B cell (primary cell): ENCODE data around the gene CAV1. TPM values are rescaled to one million over a fixed set of nuclear protein-coding genes. Genes with fewer than 3 reads are reported as not detected.

Experiments used
- ATAC-seq: fragments of 200-7000 bp; cut with Tn5 transposase; one replicate; pipeline ENCODE4 v1.10.0; 2021; ENCODE audit warnings: low read depth, mild to moderate bottlenecking, moderate number of reproducible peaks, moderate library complexity
- CTCF ChIA-PET: fragments of 350-600 bp; sonication (Branson Sonifier 250); formaldehyde crosslinking; loops from one replicate; lab custom pipeline; 2021; ENCODE audit warnings: antibody characterized with exemption, inconsistent platforms; lab: Charles Lee
- POLR2A ChIA-PET: fragments of 350-600 bp; sonication (Branson Sonifier 250); formaldehyde crosslinking; loops from one replicate; lab custom pipeline; 2021; ENCODE audit warnings: antibody characterized with exemption; lab: Charles Lee
- DNase-seq: peaks from one replicate; pipeline ENCODE4 v3.0.0; 2013
- H2AFZ ChIP-seq: 2 replicates; pipeline ENCODE4 v1.6.1; 2012; ENCODE audit warnings: mild to moderate bottlenecking, low read depth, low read length; ENCODE audit not compliant: insufficient read depth, poor library complexity, severe bottlenecking
- H3K27ac ChIP-seq, 2 donors: 1 replicate in 1 of 2; 2 replicates in 1 of 2; pipeline ENCODE4 v1.5.1; 2012 to 2013; ENCODE audit warnings: low read length in 2 of 2, mild to moderate bottlenecking in 2 of 2, moderate library complexity in 1 of 2
- H3K27me3 ChIP-seq, 4 experiments: fragments of 200-600 bp in 1 of 4; sonication (generic) in 1 of 4; replicated peaks in 1 of 4; 1 replicate in 2 of 4; 2 replicates in 2 of 4; pipeline versions ENCODE4 v1.6.1 to v1.7.0; 2013 to 2016; ENCODE audit warnings: low read length in 3 of 4, mild to moderate bottlenecking in 2 of 4, mixed read lengths in 1 of 4, moderate library complexity in 1 of 4; ENCODE audit not compliant: insufficient read depth in 4 of 4, control insufficient read depth in 3 of 4; ENCODE audit errors: control extremely low read depth in 1 of 4
- H3K36me3 ChIP-seq, 2 experiments: replicated peaks in 1 of 2; 1 replicate in 1 of 2; 2 replicates in 1 of 2; pipeline versions ENCODE4 v1.6.1 to v1.7.1; 2013; ENCODE audit warnings: low read length in 1 of 2; ENCODE audit not compliant: insufficient read depth in 2 of 2, control insufficient read depth in 1 of 2; ENCODE audit errors: control extremely low read depth in 1 of 2, extremely low read depth in 1 of 2
- H3K4me1 ChIP-seq, 2 donors: fragments of 200-600 bp in 1 of 2; sonication (generic) in 1 of 2; 1 replicate in 1 of 2; 2 replicates in 1 of 2; pipeline versions ENCODE4 v1.5.1 to v1.6.1; 2013 to 2017; ENCODE audit warnings: low read length in 2 of 2; ENCODE audit not compliant: control insufficient read depth in 2 of 2, insufficient read depth in 2 of 2
- H3K4me2 ChIP-seq: replicated peaks from 2 replicates; pipeline ENCODE3; 2012; ENCODE audit warnings: mild to moderate bottlenecking, low read depth, low read length; ENCODE audit not compliant: poor library complexity, severe bottlenecking
- H3K4me3 ChIP-seq, 5 experiments: fragments of 200-600 bp in 1 of 5; sonication (generic) in 1 of 5; 1 replicate in 3 of 5; 2 replicates in 2 of 5; pipeline versions ENCODE4 v1.5.1 to v1.7.0; 2011 to 2016; ENCODE audit warnings: low read length in 4 of 5, mild to moderate bottlenecking in 4 of 5, low read depth in 2 of 5, control low read depth in 1 of 5, moderate library complexity in 1 of 5; ENCODE audit not compliant: insufficient read depth in 1 of 5; ENCODE audit errors: control extremely low read depth in 1 of 5, extremely low read depth in 1 of 5
- H3K79me2 ChIP-seq: fragments of 200-600 bp; sonication (generic); one replicate; pipeline ENCODE4 v1.6.0; 2016; ENCODE audit warnings: low read length; ENCODE audit not compliant: control insufficient read depth, insufficient read depth
- H3K9ac ChIP-seq: fragments of 200-600 bp; sonication (generic); 2 replicates; pipeline ENCODE4 v1.6.1; 2017; ENCODE audit warnings: mild to moderate bottlenecking, low read length, moderate library complexity
- H3K9me3 ChIP-seq, 3 donors: one replicate each; pipeline versions ENCODE4 v1.6.1 to v1.7.1; 2013; ENCODE audit warnings: low read length in 2 of 3; ENCODE audit not compliant: control insufficient read depth in 2 of 3, insufficient read depth in 1 of 3; ENCODE audit errors: control extremely low read depth in 1 of 3
- H4K20me1 ChIP-seq: 2 replicates; pipeline ENCODE4 v1.6.0; 2012; ENCODE audit warnings: mild to moderate bottlenecking, low read length; ENCODE audit not compliant: insufficient read depth, control insufficient read depth, poor library complexity, severe bottlenecking
- H3K27ac Mint-ChIP-seq: one replicate; pipeline ENCODE4 v1.8.0; 2021; ENCODE audit warnings: mixed read lengths
- H3K27me3 Mint-ChIP-seq: one replicate; pipeline ENCODE4 v1.8.0; 2021; ENCODE audit warnings: mixed read lengths
- H3K4me1 Mint-ChIP-seq: one replicate; pipeline ENCODE4 v1.8.0; 2021; ENCODE audit warnings: mixed read lengths
- H3K4me3 Mint-ChIP-seq: one replicate; pipeline ENCODE4 v1.8.0; 2021; ENCODE audit warnings: mixed read lengths
- H3K9me3 Mint-ChIP-seq: one replicate; pipeline ENCODE4 v1.8.0; 2022; ENCODE audit warnings: mixed read lengths; ENCODE audit not compliant: insufficient read depth
- CTCF ChIP-seq: fragments of 200-600 bp; IDR thresholded peaks from one replicate; pipeline ENCODE4 v1.8.0; 2022; ENCODE audit warnings: antibody characterized with exemption, mild to moderate bottlenecking
- EZH2 ChIP-seq: IDR thresholded peaks from 2 replicates; pipeline ENCODE4 v1.6.1; 2012; ENCODE audit warnings: borderline replicate concordance, low read depth, mild to moderate bottlenecking, moderate library complexity, low read length; ENCODE audit not compliant: insufficient read depth, poor library complexity, severe bottlenecking
- WGBS: methylation state at CpG from one replicate; pipeline ENCODE4 v1.1.5; 2013; ENCODE audit warnings: missing lambda C conversion rate; ENCODE audit not compliant: insufficient coverage; 5-methylcytosine and 5-hydroxymethylcytosine counted together
- intact Hi-C: fragments of 100-400 bp; cut with micrococcal nuclease; formaldehyde crosslinking; loops from one replicate; pipeline ENCODE4 v1.10.0; 2022
- polyA plus RNA-seq: library from polyadenylated mRNA; depleted of rRNA; stranded (reverse); fragments of >200 nt; gene quantifications from 2 replicates; pipeline ENCODE4 v1.2.3, GENCODE V29; 2012
- total RNA-seq, 2 donors: library from RNA; stranded (reverse); fragments of 120-200 nt in 1 of 2; gene quantifications; 1 replicate in 1 of 2; 2 replicates in 1 of 2; pipeline versions ENCODE4 v1.2.3 to v1.2.4, GENCODE V29; 2013 to 2022

The CAV1 gene
- total and polyA plus RNA-seq, 2 donors (not counting 1 experiment from before 2014, with no cell fraction given): 0.95 to 1.9 TPM

DNA sequence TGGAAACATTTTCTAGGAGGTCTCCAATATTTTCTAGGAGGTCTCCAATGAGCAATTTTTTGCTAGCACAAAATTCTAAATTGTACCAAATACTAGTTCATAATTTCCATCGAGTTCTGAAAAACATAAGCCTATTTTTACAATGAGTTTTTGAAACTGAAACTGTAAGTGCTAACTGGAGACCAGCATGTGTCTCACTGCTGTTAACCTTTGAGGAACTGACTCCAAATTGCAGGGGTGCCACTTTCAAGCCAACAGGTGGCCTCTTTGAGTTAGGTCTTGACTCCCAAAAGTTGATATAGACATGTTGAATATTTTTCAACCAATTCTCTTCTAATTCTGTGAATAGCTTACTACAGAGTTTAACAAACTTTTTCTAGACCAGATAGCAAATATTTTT lies 58.8 kb downstream of the CAV1 start:
- H3K4me2 ChIP-seq: peak overlapping the region; percentile 64
- H3K36me3 ChIP-seq: no peaks in the 10 kb centered on the region
- intact Hi-C loops: loop anchor here (1.0 to 2.0 kb wide), 2 partner anchors 57 to 279 kb away; partner anchors contain the start of gene CAPZA2
- H3K4me3 Mint-ChIP-seq: peak overlapping the region; percentile 72
- H3K9ac ChIP-seq: peak overlapping the region; percentile 26
- H3K9me3 ChIP-seq: no peaks in the 10 kb centered on the region
- H2AFZ ChIP-seq: peak overlapping the region; percentile 75
- H3K27ac Mint-ChIP-seq: peak overlapping the region; percentile 15
- ATAC-seq (peak; percentile 87), DNase-seq (peak; percentile 67)
- no peaks in the 10 kb centered on the region for H3K27me3 Mint-ChIP-seq
- H3K4me1 ChIP-seq: peaks cover 13 to 16% of the 10 kb centered on the region in 2 donors
- ChIA-PET CTCF (interaction anchor here (1.0 to 5.8 kb wide), 4 partner anchors 12 to 350 kb away, joined by 3 to 144 read pairs (median 3); no protein-coding TSS in a partner anchor), POLR2A (no interaction called here)
- no peaks in the 10 kb centered on the region for H4K20me1 ChIP-seq
- no peaks in the 10 kb centered on the region for H3K79me2 ChIP-seq
- TF ChIP-seq EZH2: no peak
- TF ChIP-seq CTCF: peak; percentile 32
- WGBS: 0% methylated on average over 1 of the region's 1 CpG
- no peaks in the 10 kb centered on the region for H3K9me3 Mint-ChIP-seq
- H3K4me1 Mint-ChIP-seq: peaks cover 18% of the 10 kb centered on the region
- H3K27ac ChIP-seq: peak overlapping the region in 1 of 2 donors; percentile 32
- H3K27me3 ChIP-seq: no peaks in the 10 kb centered on the region
- H3K4me3 ChIP-seq: peak overlapping the region in 3 of 5 experiments; percentile 9 to 36 (median 29)

GRCh38 chr7:116584721-116585120 lies 59.9 kb downstream of the CAV1 start:
- CTCF ChIA-PET: interaction anchor here (1.1 to 5.8 kb wide), 5 partner anchors 14 to 446 kb away, joined by 3 to 144 read pairs (median 3); no protein-coding TSS in a partner anchor

More at GRCh38 chr7:116584721-116585120, 59.9 kb downstream of the CAV1 start:
- H2AFZ ChIP-seq: no peak overlapping the region
- H3K9me3 Mint-ChIP-seq: no peaks in the 10 kb centered on the region
- peaks cover 18% of the 10 kb centered on the region for H3K4me1 Mint-ChIP-seq
- H3K4me1 ChIP-seq: peaks cover 13 to 16% of the 10 kb centered on the region in 2 donors
- no peak overlapping the region for H3K9ac ChIP-seq
- H3K27me3 ChIP-seq: no peaks in the 10 kb centered on the region
- H3K4me3 ChIP-seq: no peak overlapping the region
- no peaks in the 10 kb centered on the region for H3K36me3 ChIP-seq
- intact Hi-C loops: no loop called here
- H3K79me2 ChIP-seq: no peaks in the 10 kb centered on the region
- POLR2A ChIA-PET: no interaction called here
- no CpG with 5 or more reads among the region's 1 CpG for WGBS
- H3K27ac ChIP-seq: no peak overlapping the region
- no peaks in the 10 kb centered on the region for H4K20me1 ChIP-seq
- ATAC-seq (no peak), DNase-seq (no peak)
- H3K27me3 Mint-ChIP-seq: no peaks in the 10 kb centered on the region
- H3K4me3 Mint-ChIP-seq: no peak overlapping the region
- H3K27ac Mint-ChIP-seq: no peak overlapping the region
- no peaks in the 10 kb centered on the region for H3K9me3 ChIP-seq
- no peak overlapping the region for H3K4me2 ChIP-seq
- TF ChIP-seq EZH2 (no peak), CTCF (no peak)
